B cell (primary cell): ENCODE measurements around the gene CCDC121.

Source experiments
- EZH2 ChIP-seq: IDR thresholded peaks from 2 replicates; pipeline ENCODE4 v1.6.1; 2012; ENCODE audit warnings: borderline replicate concordance, low read depth, mild to moderate bottlenecking, moderate library complexity, low read length; ENCODE audit not compliant: insufficient read depth, poor library complexity, severe bottlenecking
- TF ChIP-seq, protein P1 (sequence below): fragments of 200-600 bp; IDR thresholded peaks from one replicate; pipeline ENCODE4 v1.8.0; 2022; ENCODE audit warnings: antibody characterized with exemption, mild to moderate bottlenecking

DNA sequence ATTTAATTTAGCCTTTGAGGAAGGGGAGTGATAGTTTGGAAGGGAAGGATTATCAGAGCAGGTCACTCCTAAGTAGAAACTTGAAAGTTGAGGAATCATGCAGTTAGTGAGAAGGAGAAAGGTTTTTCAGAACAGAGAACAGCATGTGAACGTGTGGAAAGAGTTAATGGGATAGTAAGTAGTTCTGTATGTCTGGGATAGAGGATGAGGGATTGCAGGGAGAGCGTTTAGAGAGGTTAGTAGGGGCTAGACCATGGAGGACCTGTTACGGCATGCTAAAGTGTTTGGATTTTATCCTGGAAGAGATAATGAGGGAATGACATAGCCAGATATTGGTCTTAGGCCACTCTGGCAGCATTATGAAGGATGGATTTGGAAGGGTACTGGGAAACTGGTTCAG lies 44.2 kb downstream of the CCDC121 start:
- TF ChIP-seq, protein P1, sequence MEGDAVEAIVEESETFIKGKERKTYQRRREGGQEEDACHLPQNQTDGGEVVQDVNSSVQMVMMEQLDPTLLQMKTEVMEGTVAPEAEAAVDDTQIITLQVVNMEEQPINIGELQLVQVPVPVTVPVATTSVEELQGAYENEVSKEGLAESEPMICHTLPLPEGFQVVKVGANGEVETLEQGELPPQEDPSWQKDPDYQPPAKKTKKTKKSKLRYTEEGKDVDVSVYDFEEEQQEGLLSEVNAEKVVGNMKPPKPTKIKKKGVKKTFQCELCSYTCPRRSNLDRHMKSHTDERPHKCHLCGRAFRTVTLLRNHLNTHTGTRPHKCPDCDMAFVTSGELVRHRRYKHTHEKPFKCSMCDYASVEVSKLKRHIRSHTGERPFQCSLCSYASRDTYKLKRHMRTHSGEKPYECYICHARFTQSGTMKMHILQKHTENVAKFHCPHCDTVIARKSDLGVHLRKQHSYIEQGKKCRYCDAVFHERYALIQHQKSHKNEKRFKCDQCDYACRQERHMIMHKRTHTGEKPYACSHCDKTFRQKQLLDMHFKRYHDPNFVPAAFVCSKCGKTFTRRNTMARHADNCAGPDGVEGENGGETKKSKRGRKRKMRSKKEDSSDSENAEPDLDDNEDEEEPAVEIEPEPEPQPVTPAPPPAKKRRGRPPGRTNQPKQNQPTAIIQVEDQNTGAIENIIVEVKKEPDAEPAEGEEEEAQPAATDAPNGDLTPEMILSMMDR = no peak
- no peak for TF ChIP-seq EZH2
